ENCODE results near the gene PIK3C3.

PIK3C3 gene

DNA sequence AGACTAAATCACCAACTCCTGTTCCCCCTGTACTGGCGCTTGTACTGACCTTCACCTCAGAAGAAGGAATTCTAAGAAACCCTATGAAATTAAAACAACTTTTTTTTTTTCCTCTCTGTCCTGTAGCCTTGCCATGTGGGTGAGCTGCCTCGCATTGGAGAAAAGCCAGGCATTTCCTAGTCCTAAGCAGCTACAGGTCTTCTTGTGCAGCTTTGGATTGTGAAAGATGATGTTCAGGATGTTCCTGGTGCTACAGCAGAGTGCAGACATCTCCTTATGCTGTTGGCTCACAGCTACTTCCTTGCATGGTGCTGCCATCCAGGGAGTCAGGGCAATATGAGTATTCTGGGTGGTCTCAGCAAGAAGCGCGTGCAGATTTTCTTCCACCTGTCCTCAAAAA is 11.9 kb downstream of the PIK3C3 start:
- no peak overlapping the region for H3K27ac ChIP-seq
- TF ChIP-seq, protein P1, sequence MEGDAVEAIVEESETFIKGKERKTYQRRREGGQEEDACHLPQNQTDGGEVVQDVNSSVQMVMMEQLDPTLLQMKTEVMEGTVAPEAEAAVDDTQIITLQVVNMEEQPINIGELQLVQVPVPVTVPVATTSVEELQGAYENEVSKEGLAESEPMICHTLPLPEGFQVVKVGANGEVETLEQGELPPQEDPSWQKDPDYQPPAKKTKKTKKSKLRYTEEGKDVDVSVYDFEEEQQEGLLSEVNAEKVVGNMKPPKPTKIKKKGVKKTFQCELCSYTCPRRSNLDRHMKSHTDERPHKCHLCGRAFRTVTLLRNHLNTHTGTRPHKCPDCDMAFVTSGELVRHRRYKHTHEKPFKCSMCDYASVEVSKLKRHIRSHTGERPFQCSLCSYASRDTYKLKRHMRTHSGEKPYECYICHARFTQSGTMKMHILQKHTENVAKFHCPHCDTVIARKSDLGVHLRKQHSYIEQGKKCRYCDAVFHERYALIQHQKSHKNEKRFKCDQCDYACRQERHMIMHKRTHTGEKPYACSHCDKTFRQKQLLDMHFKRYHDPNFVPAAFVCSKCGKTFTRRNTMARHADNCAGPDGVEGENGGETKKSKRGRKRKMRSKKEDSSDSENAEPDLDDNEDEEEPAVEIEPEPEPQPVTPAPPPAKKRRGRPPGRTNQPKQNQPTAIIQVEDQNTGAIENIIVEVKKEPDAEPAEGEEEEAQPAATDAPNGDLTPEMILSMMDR (IDR thresholded peaks at IDR 0.05) = no peak

DNA sequence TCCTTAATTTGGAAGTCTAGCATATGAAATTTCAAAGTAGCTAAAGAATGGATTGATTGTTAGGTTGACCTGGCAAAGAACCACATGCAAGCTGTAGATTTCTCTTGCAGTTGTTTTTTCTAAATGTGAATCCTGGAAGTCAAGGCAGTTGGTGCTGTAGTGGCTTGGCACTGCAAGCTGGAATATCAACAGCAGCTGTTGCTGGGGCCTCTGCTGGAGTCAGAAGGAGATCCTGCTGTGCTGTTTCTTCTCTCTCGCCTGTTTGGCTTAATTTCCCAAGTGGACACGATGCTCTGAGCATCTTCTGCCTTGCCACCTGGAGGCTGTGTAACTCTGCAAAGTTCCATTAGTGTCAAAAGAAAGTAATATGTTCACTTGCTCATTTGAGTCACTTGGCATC is 12.6 kb downstream of the PIK3C3 start:
- Histone ChIP-seq H3K9me3 (no peaks in the 10 kb centered on the region), H3K27me3 (no peaks in the 10 kb centered on the region), H3K4me3 (no peak overlapping the region), H3K27ac (no peak overlapping the region), H3K4me1 (peaks cover 0 to 39% (median 10%) of the 10 kb centered on the region in 4 donors), H3K36me3 (peaks cover 22 to 34% (median 34%) of the 10 kb centered on the region in 3 donors)
- no peak for DNase-seq
- intact Hi-C loops (cut with DNase I; ENCODE audit: low total_unique reads) = no loop called here
- TF ChIP-seq, protein P1 (IDR thresholded peaks at IDR 0.05) = no peak

More for the DNA sequence above, 11.9 kb downstream of the PIK3C3 start:
- Histone ChIP-seq H3K27me3 (no peaks in the 10 kb centered on the region), H3K4me1 (peaks cover 0 to 36% (median 10%) of the 10 kb centered on the region in 4 donors), H3K9me3 (no peaks in the 10 kb centered on the region), H3K36me3 (peaks cover 26 to 39% (median 36%) of the 10 kb centered on the region in 3 donors), H3K4me3 (no peak overlapping the region)
- no peak for DNase-seq
- intact Hi-C loops (cut with DNase I; ENCODE audit: low total_unique reads) = no loop called here

DNA sequence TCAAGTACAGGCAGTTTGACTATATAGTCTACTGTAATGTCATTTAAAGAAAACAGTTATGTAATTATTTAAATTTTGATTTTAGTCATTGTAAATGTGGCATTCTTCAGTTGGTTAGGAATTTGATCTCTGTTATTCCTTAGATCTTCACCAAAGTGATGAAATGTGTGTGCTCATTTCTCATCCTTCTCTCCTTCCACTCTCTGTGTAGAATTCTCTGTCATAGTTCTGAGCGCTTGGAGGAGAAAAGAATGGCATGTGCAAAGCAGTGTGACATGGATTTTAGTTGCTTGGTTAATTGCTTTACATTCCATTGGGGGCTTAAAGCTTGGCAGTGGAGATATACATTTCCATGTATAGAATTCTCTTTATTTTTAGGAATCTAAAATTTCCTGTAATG is 14.8 kb downstream of the PIK3C3 start:
- DNase-seq = no peak
- Histone ChIP-seq H3K36me3 (peaks cover 20 to 32% (median 31%) of the 10 kb centered on the region in 3 donors), H3K4me1 (peaks cover 0 to 35% (median 10%) of the 10 kb centered on the region in 4 donors), H3K27me3 (no peaks in the 10 kb centered on the region), H3K4me3 (no peak overlapping the region), H3K27ac (no peak overlapping the region), H3K9me3 (no peaks in the 10 kb centered on the region)
- intact Hi-C loops (cut with DNase I; ENCODE audit: low total_unique reads) = no loop called here
- TF ChIP-seq, protein P1 (IDR thresholded peaks at IDR 0.05) = no peak

DNA sequence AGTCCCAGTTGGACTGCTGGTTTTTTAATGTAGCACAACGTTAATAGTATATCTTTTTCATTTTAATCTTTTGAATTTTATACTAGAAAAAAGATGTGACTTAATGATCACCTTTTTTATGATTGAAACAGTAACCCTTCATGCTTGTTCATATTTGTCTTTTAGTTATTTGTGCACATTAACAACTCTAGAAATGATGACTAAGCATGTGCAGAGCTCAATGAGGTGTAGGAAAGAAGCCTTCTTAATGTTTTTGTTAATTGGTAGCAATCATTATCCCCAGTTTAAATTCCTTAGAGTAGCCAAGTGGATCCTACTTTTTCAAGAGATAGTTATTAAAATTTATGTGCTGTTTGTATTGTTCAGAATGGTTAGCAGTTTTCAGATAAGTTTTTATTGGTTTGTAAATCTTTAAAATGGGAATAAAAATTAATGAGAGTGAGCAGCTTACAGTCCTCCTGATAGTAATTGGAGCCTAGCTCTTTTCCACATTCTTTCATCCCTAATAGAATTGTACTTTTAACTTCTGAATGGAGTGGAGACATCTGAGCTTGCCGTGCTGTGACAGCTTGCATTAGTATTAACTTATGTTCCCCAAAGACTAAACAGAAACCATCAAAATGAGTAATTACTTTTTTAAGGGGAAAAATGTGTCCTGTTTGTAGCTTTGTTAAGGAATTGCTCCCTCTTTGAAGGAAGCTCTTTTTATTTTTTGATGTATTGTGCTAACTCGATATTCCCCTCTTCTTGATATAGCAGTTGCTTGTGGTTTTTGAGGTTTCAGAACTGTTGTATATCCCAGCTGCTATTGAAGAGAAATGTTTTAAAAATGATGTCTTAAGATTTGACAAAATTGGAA is 17.3 kb downstream of the PIK3C3 start:
- intact Hi-C loops (cut with DNase I; ENCODE audit: low total_unique reads) = no loop called here
- H3K27me3 ChIP-seq = no peaks in the 10 kb centered on the region
- H3K9me3 ChIP-seq = no peaks in the 10 kb centered on the region
- H3K36me3 ChIP-seq = peaks cover 17 to 26% (median 18%) of the 10 kb centered on the region in 3 donors
- H3K4me1 ChIP-seq = peaks cover 0 to 18% (median 3%) of the 10 kb centered on the region in 4 donors
- no peak overlapping the region for H3K27ac ChIP-seq
- TF ChIP-seq, protein P1 (IDR thresholded peaks at IDR 0.05) = no peak
- no peak for DNase-seq
- no peak overlapping the region for H3K4me3 ChIP-seq

DNA sequence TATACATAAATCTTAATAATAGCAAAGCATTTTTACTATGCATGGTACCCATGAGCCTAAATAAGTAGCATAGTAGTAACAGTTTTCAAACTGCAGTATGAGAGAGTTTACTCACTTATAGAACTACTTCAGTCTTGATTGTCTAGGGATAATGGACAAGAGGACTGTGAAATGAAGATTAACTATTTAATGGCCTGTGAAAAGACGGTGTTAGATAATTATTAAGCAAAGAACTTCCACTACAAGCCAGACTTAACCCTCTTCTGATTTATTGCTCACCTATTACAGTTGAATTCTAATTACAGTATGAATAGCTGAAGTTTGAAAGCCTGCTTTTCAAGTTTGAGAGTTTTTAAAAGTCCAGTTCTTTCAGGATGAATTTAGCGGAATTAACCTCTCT is 18.9 kb downstream of the PIK3C3 start:
- intact Hi-C loops (cut with DNase I; ENCODE audit: low total_unique reads) = no loop called here
- no peaks in the 10 kb centered on the region for H3K9me3 ChIP-seq
- no peak overlapping the region for H3K4me3 ChIP-seq
- no peak overlapping the region for H3K27ac ChIP-seq
- H3K36me3 ChIP-seq = peaks cover 17 to 21% (median 19%) of the 10 kb centered on the region in 3 donors
- H3K27me3 ChIP-seq = no peaks in the 10 kb centered on the region
- H3K4me1 ChIP-seq = peaks cover 0 to 8% (median 0%) of the 10 kb centered on the region in 4 donors
- no peak for DNase-seq
- TF ChIP-seq, protein P1 (IDR thresholded peaks at IDR 0.05) = no peak

All from tibial artery (tissue), 4 donors.